OCI-LY7 (cell line): ENCODE data around the gene ING2.

Experiments used
- EZH2phosphoT487 ChIP-seq: fragments of 200-600 bp; sonication (generic); IDR thresholded peaks from 2 replicates; pipeline ENCODE4 v1.6.1; 2018; ENCODE audit warnings: low read depth, borderline replicate concordance, mild to moderate bottlenecking, mixed run types, antibody characterized with exemption, low read length, moderate library complexity, mixed read lengths
- TF ChIP-seq, protein P1 (sequence below): fragments of 200-600 bp; sonication (generic); conservative IDR thresholded peaks from 2 replicates; pipeline ENCODE4 v1.5.1; 2014; ENCODE audit warnings: mild to moderate bottlenecking, antibody characterized with exemption, low read length, moderate library complexity, mixed read lengths

DNA sequence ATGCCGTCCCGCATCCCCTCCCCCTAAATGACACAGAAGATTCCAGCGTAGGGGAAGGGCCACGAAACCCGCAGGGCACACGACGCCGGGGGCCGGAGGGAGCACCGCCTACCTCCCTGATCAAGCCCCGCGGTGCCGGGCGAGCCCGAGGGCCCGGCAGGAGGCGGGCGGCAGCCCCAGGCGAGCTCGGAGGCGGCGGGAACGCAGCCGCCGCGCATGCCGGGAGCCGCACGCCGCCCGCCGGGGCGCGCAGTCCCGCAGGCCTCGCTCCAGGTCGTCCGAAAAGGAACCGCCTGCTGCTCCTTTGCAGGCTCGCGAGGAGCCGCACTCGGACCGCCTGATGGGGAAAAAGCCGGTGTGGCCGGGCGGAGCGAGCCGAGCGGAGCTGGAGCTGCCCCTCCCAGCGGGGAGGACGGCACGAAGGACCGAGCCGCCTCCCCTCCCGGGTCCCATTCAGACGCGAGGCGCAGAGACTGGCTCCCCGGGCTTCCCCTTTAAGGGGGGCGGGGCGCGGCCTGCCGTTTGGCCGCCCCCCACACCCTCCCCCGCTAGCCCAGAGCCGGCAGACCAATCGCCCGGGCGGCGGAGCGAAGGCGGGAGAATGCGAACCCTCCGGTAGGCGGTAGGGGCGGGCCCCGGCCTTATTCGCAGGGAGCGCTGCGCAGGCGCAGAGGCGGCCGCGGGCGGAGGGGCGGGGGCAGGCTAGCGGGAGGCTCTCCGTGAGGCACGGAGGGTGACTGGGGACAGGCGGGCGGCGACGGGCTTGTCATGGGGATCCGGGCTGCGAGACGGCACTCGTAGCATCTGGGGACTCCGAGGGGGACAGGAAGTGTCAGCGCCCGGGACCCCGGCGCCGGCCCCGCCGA, 561 bp upstream of the ING2 start:
- no peak for TF ChIP-seq EZH2phosphoT487
- TF ChIP-seq, protein P1, sequence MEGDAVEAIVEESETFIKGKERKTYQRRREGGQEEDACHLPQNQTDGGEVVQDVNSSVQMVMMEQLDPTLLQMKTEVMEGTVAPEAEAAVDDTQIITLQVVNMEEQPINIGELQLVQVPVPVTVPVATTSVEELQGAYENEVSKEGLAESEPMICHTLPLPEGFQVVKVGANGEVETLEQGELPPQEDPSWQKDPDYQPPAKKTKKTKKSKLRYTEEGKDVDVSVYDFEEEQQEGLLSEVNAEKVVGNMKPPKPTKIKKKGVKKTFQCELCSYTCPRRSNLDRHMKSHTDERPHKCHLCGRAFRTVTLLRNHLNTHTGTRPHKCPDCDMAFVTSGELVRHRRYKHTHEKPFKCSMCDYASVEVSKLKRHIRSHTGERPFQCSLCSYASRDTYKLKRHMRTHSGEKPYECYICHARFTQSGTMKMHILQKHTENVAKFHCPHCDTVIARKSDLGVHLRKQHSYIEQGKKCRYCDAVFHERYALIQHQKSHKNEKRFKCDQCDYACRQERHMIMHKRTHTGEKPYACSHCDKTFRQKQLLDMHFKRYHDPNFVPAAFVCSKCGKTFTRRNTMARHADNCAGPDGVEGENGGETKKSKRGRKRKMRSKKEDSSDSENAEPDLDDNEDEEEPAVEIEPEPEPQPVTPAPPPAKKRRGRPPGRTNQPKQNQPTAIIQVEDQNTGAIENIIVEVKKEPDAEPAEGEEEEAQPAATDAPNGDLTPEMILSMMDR: no peak
